WERI-Rb-1 (cell line): ENCODE data around the gene STK11.

Source experiments
- DNase-seq: peaks from one replicate; pipeline ENCODE4 v3.0.0-alpha.2; 2020
- H3K27ac ChIP-seq: fragments of 250-450 bp; sonication (Bioruptor Pico); 2 replicates; pipeline ENCODE4 v1.5.1; 2020; ENCODE audit warnings: mild to moderate bottlenecking, moderate library complexity
- H3K27me3 ChIP-seq: fragments of 250-450 bp; sonication (Bioruptor Pico); 2 replicates; pipeline ENCODE4 v1.5.1; 2021; ENCODE audit warnings: mild to moderate bottlenecking, low read depth, moderate library complexity; ENCODE audit not compliant: insufficient read depth, severe bottlenecking
- H3K36me3 ChIP-seq: fragments of 250-450 bp; sonication (Bioruptor Pico); 2 replicates; pipeline ENCODE4 v1.5.1; 2020; ENCODE audit warnings: mild to moderate bottlenecking, moderate library complexity
- H3K4me3 ChIP-seq: 2 replicates; pipeline ENCODE4 v1.5.1; 2011; ENCODE audit warnings: low read depth, mild to moderate bottlenecking, control low read depth, low read length
- H3K9me3 ChIP-seq: fragments of 250-450 bp; sonication (Bioruptor Pico); 2 replicates; pipeline ENCODE4 v1.5.1; 2021; ENCODE audit warnings: mild to moderate bottlenecking, moderate library complexity; ENCODE audit not compliant: severe bottlenecking
- CTCF ChIP-seq: IDR thresholded peaks from 2 replicates; pipeline ENCODE4 v1.5.1; 2011; ENCODE audit warnings: low read depth, mild to moderate bottlenecking, control low read depth, inconsistent platforms, low read length

The STK11 gene

GRCh38 chr19:1249990-1250436 is 44.4 kb downstream of the STK11 start:
- Histone ChIP-seq H3K27me3 (no peaks in the 10 kb centered on the region), H3K36me3 (peaks cover 47% of the 10 kb centered on the region), H3K9me3 (no peaks in the 10 kb centered on the region), H3K27ac (peak overlapping the region; percentile 91), H3K4me3 (peak overlapping the region; percentile 83)
- TF ChIP-seq CTCF = no peak
- DNase-seq = no peak

GRCh38 chr19:1250437-1251260 is 45.1 kb downstream of the STK11 start:
- no peaks in the 10 kb centered on the region for H3K27me3 ChIP-seq
- peaks cover 54% of the 10 kb centered on the region for H3K36me3 ChIP-seq
- no peak for TF ChIP-seq CTCF
- no peaks in the 10 kb centered on the region for H3K9me3 ChIP-seq
- peak overlapping the region; percentile 91 for H3K27ac ChIP-seq
- H3K4me3 ChIP-seq = peak overlapping the region; percentile 83
- peak; percentile 85 for DNase-seq

GRCh38 chr19:1251330-1252220 is 46.0 kb downstream of the STK11 start:
- Histone ChIP-seq H3K27me3 (no peaks in the 10 kb centered on the region), H3K9me3 (no peaks in the 10 kb centered on the region), H3K36me3 (peaks cover 61% of the 10 kb centered on the region), H3K27ac (peak overlapping the region; percentile 91), H3K4me3 (peak overlapping the region; percentile 83)
- DNase-seq = peak; percentile 68
- no peak for TF ChIP-seq CTCF

- Histone ChIP-seq H3K27ac (peak overlapping the region; percentile 16; the same call in 1 of the 2 replicates), H3K4me3 (no peak overlapping the region), H3K36me3 (peaks cover 68% of the 10 kb centered on the region), H3K9me3 (no peaks in the 10 kb centered on the region), H3K27me3 (no peaks in the 10 kb centered on the region)
- no peak for TF ChIP-seq CTCF
- no peak for DNase-seq
Measured at GRCh38 chr19:1252221-1252820, 46.7 kb downstream of the STK11 start.

- no peak for DNase-seq
- H3K36me3 ChIP-seq = peaks cover 73% of the 10 kb centered on the region
- TF ChIP-seq CTCF = no peak
Measured at GRCh38 chr19:1252821-1253513, 47.4 kb downstream of the STK11 start.

More at GRCh38 chr19:1252821-1253513, 47.4 kb downstream of the STK11 start:
- no peaks in the 10 kb centered on the region for H3K27me3 ChIP-seq
- H3K4me3 ChIP-seq = no peak overlapping the region
- H3K27ac ChIP-seq = peak overlapping the region; percentile 16; the same call in 1 of the 2 replicates
- no peaks in the 10 kb centered on the region for H3K9me3 ChIP-seq
